ACHN (cell line): ENCODE measurements around the gene C10orf90.

Experiments used
- DNase-seq: peaks from one replicate; pipeline ENCODE4 v3.0.0-alpha.2; 2015
- in situ Hi-C: cut with HindIII; loops from 2 replicates; pipeline ENCODE4 v1.10.0; 2017; ENCODE audit warnings: low sequenced_read_pairs, low pct_ligation_motif_present, low pct_unique_long_range_greater_than_20kb

Gene C10orf90

DNA sequence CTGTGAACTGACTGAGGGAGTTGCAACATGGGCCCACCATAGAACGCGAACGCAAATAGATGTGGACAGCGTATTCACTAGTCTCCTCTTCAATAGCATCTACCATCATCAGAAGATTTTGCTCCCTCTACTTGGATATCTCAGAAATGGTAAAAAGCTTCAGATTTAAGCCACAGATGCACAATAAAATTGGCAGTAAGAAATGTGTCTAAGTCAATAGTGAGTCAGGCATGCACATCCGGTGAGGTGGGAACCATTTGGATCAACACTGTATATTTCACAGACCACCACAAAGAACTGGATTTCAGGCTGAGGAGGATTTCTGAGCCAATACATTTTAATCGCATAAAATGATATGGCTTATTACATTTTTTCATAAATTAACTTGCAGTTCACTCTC lies 170.7 kb downstream of the C10orf90 start:
- in situ Hi-C loops, result no loop called here
- DNase-seq, result no peak

DNA sequence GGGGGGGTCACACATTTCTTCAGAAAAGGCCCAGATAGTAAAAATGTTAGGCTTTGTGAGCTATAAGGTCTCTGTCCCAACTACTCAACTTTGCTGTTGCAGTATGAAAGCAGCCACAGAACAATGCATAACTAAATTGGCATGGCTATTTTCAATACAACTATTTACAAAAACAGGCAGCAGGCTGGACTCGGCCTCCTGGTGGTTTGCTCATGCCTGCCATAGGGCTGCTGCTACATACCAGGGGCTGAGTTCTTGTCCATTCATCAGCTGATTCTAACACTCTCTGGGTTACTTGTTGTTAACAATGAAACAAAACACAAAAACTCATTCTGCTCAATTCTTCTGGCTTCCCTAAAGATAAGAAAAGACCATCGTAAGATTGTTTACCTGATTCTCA lies 172.8 kb downstream of the C10orf90 start:
- in situ Hi-C loops, result no loop called here
- no peak for DNase-seq

- in situ Hi-C loops, result no loop called here
Observed at GRCh38 chr10:126496771-126497545, 173.5 kb downstream of the C10orf90 start.

GRCh38 chr10:126491476-126491875 lies 179.0 kb downstream of the C10orf90 start:
- no peak for DNase-seq

More at GRCh38 chr10:126496771-126497545, 173.5 kb downstream of the C10orf90 start:
- no peak for DNase-seq

DNA sequence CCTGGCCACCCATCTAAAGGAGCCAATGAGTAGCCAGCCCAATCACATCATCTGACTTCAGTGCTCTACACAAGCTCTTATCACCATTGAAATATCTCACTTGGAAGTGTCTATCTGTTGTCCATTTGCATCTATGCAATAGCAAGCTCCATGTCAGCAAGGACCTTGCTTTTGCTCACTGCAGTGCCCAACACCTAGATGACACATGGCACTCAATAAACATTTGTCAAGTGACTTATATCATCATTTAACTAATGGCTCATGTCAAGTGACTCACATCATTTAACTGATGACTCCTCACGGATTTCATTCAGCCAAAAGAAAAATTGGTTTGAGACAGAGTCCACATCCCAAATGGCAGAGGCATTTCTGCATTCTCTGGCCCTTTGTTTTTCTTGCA lies 189.3 kb downstream of the C10orf90 start:
- DNase-seq, result no peak

More at GRCh38 chr10:126491476-126491875, 179.0 kb downstream of the C10orf90 start:
- in situ Hi-C loops, result no loop called here

DNA sequence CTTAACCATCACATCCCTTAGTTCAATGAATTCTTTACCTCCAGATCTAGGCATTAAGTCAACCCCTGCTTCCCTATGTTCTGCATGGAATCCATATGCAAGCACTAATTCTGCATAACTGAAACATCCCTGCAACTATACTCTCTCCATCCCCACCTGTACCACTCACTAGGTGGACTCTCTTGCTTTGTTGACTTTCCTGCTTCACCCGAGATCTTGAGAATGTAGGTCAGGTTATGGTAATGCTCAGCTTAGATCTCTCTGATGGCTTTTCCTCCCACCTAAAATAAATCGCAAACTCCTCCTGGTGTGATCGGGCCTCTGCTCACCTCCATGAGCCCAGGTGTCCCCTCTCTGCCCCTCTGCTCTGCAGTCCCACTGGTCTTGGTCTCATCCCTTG lies 189.8 kb downstream of the C10orf90 start:
- in situ Hi-C loops, result no loop called here
- no peak for DNase-seq

More for the DNA sequence above, 189.3 kb downstream of the C10orf90 start:
- in situ Hi-C loops, result no loop called here

DNA sequence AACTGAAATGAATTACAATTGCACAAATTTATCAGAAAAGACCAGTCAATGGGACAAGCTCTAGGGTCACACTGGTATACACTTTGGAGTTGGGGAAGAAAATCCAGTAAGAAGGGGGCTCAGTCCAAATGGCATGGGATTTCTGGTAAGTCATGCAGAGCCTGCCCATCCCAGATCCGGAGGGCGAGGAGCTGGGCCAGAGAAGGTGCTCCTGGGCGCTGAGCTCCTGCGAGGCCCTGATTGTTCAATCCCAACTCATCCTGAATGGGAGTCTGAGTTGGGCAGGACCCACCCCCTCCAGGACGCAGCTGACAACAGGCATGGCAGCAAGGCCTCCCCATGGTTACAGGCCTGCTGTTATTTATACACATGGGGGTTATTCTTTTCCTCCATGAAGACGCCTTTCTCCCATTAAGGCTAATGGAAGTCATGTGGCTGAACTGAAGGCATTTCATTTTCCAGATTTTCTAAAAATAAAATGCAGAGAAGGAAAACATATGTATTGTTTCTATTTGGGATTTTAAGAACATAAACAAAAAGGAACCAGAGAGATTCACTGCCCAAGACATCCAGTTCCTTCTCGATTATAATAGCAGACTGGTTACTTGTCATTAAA lies 191.1 kb downstream of the C10orf90 start:
- no peak for DNase-seq
- in situ Hi-C loops, result no loop called here

- no peak for DNase-seq
- in situ Hi-C loops, result no loop called here
Observed at GRCh38 chr10:126478546-126478945, 191.9 kb downstream of the C10orf90 start.

GRCh38 chr10:126476246-126476645 lies 194.2 kb downstream of the C10orf90 start:
- no peak for DNase-seq
- in situ Hi-C loops, result no loop called here

- in situ Hi-C loops, result no loop called here
- DNase-seq, result no peak
Observed at GRCh38 chr10:126475074-126475691, 195.3 kb downstream of the C10orf90 start.

- no peak for DNase-seq
- in situ Hi-C loops, result no loop called here
Observed at GRCh38 chr10:126474031-126474430, 196.5 kb downstream of the C10orf90 start.

- in situ Hi-C loops, result no loop called here
- DNase-seq, result no peak
Observed at GRCh38 chr10:126470991-126471390, 199.5 kb downstream of the C10orf90 start.

- in situ Hi-C loops, result no loop called here
- no peak for DNase-seq
Observed at GRCh38 chr10:126469692-126470091, 200.8 kb downstream of the C10orf90 start.

DNA sequence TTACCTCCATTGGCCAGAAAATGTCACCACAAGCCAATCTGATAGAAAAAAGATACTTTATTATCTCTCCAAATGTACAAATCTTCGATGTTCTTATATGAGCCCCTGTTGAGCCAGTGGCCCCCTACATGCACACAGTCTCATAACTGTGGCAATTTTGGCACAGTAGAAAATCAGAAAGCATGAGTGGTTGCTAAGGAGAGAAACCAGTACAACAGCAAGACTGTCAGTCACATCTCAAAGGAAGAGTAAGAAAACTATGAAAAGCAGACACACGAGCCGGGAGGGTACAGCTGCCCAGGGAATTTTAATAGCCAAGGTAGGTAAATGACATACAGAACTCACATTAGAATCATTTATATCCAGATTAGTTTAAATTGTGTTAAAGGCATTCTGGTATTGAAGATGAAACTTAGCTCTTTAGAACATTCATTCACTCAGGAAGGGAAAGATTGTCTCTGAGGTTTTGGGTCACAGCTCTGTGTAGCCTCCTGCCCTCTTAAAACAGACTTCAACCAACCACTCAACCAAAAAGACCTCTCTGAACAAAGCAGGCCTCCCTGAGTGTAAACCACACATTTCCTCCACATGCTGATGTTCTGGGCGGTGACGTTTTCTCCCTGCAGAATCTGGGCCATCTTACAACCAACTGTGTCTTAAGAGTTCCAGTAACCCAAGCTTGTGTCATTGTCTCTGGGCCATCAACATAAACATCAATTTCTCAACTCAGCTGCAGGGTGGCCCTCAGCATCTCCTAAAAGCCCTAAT lies 201.4 kb downstream of the C10orf90 start:
- no peak for DNase-seq

DNA sequence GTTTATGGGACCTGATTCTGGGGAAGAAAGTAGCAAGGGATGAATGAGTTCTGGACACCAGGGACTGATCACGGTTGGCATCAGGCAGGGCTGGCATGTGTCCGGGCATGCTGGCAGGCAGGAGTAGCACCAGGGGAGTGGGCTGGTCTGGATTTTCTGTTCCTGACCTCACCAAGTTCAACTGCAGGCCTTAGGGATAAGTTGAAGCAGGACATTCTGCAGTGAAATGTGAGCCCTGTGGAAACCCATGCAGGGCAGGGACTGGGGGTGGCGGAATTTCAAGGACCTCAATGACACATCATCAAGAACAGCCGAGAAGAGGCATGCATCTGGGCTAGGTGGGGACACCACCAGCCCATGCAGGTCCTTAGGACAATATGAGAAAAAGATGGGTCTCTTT lies 202.0 kb downstream of the C10orf90 start:
- no peak for DNase-seq
- in situ Hi-C loops, result no loop called here

More for the DNA sequence above, 201.4 kb downstream of the C10orf90 start:
- in situ Hi-C loops, result no loop called here

- no peak for DNase-seq
- in situ Hi-C loops, result no loop called here
Observed at GRCh38 chr10:126465771-126466170, 204.7 kb downstream of the C10orf90 start.

GRCh38 chr10:126463286-126463685 lies 207.2 kb downstream of the C10orf90 start:
- DNase-seq, result no peak
- in situ Hi-C loops, result no loop called here

GRCh38 chr10:126461289-126461940 lies 209.1 kb downstream of the C10orf90 start:
- in situ Hi-C loops, result no loop called here

More at GRCh38 chr10:126461289-126461940, 209.1 kb downstream of the C10orf90 start:
- DNase-seq, result no peak
